IPS-NIHi11 (cell line): ENCODE measurements around the gene MRPS34.

ENCODE experiments used
- DNase-seq: peaks from one replicate; pipeline ENCODE4 v3.0.0; 2012; ENCODE audit warnings: mixed read lengths, low spot score

MRPS34 gene

DNA sequence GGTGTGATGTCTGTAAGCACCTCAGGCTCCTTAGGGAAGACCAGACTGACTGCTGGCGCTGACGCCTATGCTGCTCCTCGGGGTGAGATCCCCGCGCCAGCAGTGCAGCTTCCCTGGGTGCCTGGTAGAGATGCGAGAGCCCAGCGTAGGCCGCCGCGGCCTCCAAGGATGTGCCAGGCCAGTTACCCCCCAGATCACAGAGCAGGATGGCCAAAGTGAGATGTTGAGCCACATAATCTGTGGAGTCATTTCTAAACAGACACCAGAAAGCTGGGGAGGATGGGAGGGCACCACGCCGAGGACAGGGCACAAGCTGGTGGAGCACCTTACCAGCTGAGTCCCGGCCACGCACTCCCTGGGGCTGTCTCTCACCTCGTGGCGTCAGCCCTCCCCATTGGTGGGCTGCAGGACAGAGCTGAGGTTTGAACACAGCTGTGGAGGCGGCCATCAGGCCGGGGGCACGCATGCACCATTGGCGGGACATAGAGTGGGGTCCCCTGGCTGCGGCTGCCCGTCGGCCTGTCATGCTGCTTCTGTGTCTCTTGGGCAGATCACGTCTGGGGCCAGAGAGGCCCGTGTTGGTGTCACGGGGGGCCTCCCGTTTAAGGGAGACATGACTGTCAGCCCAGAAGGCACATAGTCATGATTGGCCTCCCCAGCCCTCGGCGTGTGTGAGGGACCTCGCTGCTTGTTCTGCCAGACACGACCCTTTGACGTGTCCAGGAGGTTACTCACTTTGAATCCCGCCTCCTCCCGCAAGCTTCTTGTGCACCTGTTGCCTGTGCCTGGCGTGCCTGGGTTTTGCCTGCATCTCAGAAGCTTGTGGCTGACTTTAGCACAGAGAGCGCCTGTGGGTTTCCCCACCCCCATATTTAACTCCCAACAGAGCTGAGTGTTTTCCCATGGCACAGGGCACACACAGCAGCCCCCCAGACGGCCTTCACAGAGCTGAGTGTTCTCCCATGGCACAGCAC is 45.0 kb downstream of the MRPS34 start:
- no peak for DNase-seq

- DNase-seq: no peak
Measured at GRCh38 chr16:1726661-1727502, 46.1 kb downstream of the MRPS34 start.

GRCh38 chr16:1724491-1724890 is 48.4 kb downstream of the MRPS34 start:
- DNase-seq: no peak

- peak; percentile 78 for DNase-seq
Measured at GRCh38 chr16:1723450-1724147, 49.3 kb downstream of the MRPS34 start.
